Duodenal mucosa (tissue), 2 donors: Measurements from ENCODE around the gene DPPA5.
"Not testable (repeated sequence)": the region's sequence is repeated elsewhere in the genome, so short reads cannot be mapped to it uniquely, and the experiment has no call there.

Experiments
- H3K27ac ChIP-seq: one replicate; pipeline ENCODE4 v1.7.0; 2013; ENCODE audit warnings: low read depth, low read length
- H3K27me3 ChIP-seq, 2 donors: one replicate each; pipeline ENCODE4 v1.7.0; 2013; ENCODE audit warnings: low read length in 2 of 2, control low read depth in 1 of 2; ENCODE audit not compliant: insufficient read depth in 2 of 2, control insufficient read depth in 1 of 2
- H3K36me3 ChIP-seq, 2 donors: one replicate each; pipeline ENCODE4 v1.7.0; 2013; ENCODE audit warnings: low read length in 2 of 2, control low read depth in 1 of 2; ENCODE audit not compliant: insufficient read depth in 2 of 2, control insufficient read depth in 1 of 2
- H3K4me1 ChIP-seq, 2 donors: one replicate each; pipeline ENCODE4 v1.7.0; 2013; ENCODE audit warnings: low read length in 2 of 2, control low read depth in 1 of 2; ENCODE audit not compliant: insufficient read depth in 2 of 2, control insufficient read depth in 1 of 2
- H3K4me3 ChIP-seq, 2 donors: one replicate each; pipeline ENCODE4 v1.7.0; 2013; ENCODE audit warnings: low read length in 2 of 2, low read depth in 1 of 2
- H3K9ac ChIP-seq, 2 donors: one replicate each; pipeline ENCODE4 v1.7.0; 2013; ENCODE audit warnings: low read length in 2 of 2, low read depth in 1 of 2
- H3K9me3 ChIP-seq, 2 donors: one replicate each; pipeline ENCODE4 v1.7.0; 2013; ENCODE audit warnings: low read length in 2 of 2, control low read depth in 1 of 2; ENCODE audit not compliant: control insufficient read depth in 1 of 2

The DPPA5 gene

GRCh38 chr6:73309535-73309784 is 44.6 kb downstream of the DPPA5 start:
- H3K27me3 ChIP-seq: peaks cover under 1 to 9% of the 10 kb centered on the region in 2 donors
- peaks cover 0 to 9% of the 10 kb centered on the region in 2 donors for H3K4me1 ChIP-seq
- peak overlapping the region; percentile 91 to 96 for H3K4me3 ChIP-seq
- H3K9ac ChIP-seq: peak overlapping the region; percentile 44 to 74
- H3K27ac ChIP-seq: no peak overlapping the region
- no peaks in the 10 kb centered on the region for H3K36me3 ChIP-seq
- H3K9me3 ChIP-seq: no peaks in the 10 kb centered on the region

DNA sequence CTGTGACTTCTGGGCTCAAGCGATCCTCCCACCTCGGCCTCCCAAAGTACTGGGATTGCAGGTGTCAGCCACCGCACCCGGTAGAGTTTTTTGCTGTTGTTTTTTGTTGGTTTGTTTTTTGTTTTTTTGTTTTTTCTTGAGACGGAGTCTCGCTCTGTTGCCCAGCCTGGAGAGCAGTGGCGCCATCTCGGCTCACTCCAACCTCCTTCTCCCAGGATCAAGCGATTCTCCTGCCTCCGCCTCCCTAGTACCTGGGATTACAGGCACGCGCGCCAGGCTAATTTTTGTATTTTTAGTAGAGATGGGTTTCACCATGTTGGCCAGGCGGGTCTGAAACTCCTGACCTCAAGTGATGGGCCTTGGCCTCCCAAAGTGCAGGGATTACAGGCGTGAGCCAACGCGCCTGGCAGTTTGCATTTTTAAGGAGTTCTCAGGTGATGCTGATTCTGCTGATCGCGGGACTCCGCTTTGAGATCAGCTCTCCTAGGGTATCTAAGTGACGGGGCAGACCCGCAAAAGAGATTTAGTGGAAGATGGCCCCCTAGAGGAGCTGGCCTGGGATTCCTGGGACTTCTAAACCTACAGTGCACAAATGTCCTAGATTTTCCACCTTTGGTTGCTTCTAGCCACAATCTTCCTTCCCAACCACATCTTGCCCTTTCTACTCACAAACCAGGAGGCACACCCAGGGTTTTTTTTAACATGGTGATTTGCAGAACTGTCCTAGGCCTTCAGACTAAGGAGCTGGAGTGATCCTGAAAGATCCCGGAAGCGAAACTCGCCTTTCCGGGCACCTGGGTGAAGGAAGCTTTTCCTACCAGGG is 45.2 kb downstream of the DPPA5 start:
- Histone ChIP-seq H3K4me1 (peaks cover 0 to 9% of the 10 kb centered on the region in 2 donors), H3K9ac (peak overlapping the region; percentile 44 to 74)

GRCh38 chr6:73303773-73304172 is 50.3 kb downstream of the DPPA5 start:
- not testable (repeated sequence) for H3K27me3 ChIP-seq, H3K27ac ChIP-seq, H3K4me3 ChIP-seq, H3K36me3 ChIP-seq, H3K9ac ChIP-seq, H3K9me3 ChIP-seq, H3K4me1 ChIP-seq

More for the DNA sequence above, 45.2 kb downstream of the DPPA5 start:
- Histone ChIP-seq H3K4me3 (peak overlapping the region; percentile 91 to 96), H3K27ac (no peak overlapping the region), H3K36me3 (no peaks in the 10 kb centered on the region), H3K27me3 (peaks cover 0 to 9% of the 10 kb centered on the region in 2 donors), H3K9me3 (no peaks in the 10 kb centered on the region)
